ENCODE results near the gene C21orf91.
A peak's percentile ranks its signal among the peaks of the same experiment; 100 is the strongest.

C21orf91 gene

DNA sequence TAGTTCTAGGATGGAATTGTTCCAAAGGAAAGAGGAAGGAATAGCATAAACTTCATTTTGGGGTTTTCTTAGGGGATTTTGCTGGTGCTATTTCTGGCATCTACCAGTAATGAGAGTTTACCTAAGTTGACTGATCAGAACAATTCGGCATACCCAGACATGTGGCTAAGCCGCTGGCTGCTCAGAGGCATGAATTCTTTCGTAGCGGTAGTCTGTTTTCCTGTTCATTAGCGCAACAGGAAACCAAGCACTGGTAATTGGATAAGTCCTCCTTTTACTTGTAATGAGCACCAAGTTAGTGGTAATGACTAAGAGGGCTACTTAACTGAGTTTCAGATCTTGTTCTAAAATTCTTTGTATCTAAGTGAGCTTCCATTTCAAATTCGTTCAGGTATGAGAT, 38.6 kb downstream of the C21orf91 start:
- TF ChIP-seq, protein P1, sequence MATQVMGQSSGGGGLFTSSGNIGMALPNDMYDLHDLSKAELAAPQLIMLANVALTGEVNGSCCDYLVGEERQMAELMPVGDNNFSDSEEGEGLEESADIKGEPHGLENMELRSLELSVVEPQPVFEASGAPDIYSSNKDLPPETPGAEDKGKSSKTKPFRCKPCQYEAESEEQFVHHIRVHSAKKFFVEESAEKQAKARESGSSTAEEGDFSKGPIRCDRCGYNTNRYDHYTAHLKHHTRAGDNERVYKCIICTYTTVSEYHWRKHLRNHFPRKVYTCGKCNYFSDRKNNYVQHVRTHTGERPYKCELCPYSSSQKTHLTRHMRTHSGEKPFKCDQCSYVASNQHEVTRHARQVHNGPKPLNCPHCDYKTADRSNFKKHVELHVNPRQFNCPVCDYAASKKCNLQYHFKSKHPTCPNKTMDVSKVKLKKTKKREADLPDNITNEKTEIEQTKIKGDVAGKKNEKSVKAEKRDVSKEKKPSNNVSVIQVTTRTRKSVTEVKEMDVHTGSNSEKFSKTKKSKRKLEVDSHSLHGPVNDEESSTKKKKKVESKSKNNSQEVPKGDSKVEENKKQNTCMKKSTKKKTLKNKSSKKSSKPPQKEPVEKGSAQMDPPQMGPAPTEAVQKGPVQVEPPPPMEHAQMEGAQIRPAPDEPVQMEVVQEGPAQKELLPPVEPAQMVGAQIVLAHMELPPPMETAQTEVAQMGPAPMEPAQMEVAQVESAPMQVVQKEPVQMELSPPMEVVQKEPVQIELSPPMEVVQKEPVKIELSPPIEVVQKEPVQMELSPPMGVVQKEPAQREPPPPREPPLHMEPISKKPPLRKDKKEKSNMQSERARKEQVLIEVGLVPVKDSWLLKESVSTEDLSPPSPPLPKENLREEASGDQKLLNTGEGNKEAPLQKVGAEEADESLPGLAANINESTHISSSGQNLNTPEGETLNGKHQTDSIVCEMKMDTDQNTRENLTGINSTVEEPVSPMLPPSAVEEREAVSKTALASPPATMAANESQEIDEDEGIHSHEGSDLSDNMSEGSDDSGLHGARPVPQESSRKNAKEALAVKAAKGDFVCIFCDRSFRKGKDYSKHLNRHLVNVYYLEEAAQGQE (IDR thresholded peaks at IDR 0.05; ENCODE audit: insufficient replicate concordance, low read depth) = no peak
- no peak for TF ChIP-seq POLR2AphosphoS5 (IDR thresholded peaks at IDR 0.05; ENCODE audit: low read depth)
- TF ChIP-seq, protein P2, sequence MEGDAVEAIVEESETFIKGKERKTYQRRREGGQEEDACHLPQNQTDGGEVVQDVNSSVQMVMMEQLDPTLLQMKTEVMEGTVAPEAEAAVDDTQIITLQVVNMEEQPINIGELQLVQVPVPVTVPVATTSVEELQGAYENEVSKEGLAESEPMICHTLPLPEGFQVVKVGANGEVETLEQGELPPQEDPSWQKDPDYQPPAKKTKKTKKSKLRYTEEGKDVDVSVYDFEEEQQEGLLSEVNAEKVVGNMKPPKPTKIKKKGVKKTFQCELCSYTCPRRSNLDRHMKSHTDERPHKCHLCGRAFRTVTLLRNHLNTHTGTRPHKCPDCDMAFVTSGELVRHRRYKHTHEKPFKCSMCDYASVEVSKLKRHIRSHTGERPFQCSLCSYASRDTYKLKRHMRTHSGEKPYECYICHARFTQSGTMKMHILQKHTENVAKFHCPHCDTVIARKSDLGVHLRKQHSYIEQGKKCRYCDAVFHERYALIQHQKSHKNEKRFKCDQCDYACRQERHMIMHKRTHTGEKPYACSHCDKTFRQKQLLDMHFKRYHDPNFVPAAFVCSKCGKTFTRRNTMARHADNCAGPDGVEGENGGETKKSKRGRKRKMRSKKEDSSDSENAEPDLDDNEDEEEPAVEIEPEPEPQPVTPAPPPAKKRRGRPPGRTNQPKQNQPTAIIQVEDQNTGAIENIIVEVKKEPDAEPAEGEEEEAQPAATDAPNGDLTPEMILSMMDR (IDR thresholded peaks at IDR 0.05; ENCODE audit: insufficient read depth, low read length) = no peak
- TF ChIP-seq SPI1 (IDR thresholded peaks at IDR 0.05; ENCODE audit: borderline replicate concordance, low read depth) = no peak
- TF ChIP-seq GABPA (IDR thresholded peaks at IDR 0.05; ENCODE audit: low read depth) = no peak
- no peaks in the 10 kb centered on the region for H3K27me3 ChIP-seq (ENCODE audit: insufficient read depth, poor library complexity, severe bottlenecking)
- peak in 1 of 2 experiments; percentile 49 for DNase-seq (ENCODE audit: low read depth in 1 of 2, low spot score in 1 of 2)
- H3K4me3 ChIP-seq (replicated peaks; ENCODE audit: insufficient read depth, low read length) = no peak overlapping the region
- peak overlapping the region; percentile 18 for H3K27ac ChIP-seq (replicated peaks)

DNA sequence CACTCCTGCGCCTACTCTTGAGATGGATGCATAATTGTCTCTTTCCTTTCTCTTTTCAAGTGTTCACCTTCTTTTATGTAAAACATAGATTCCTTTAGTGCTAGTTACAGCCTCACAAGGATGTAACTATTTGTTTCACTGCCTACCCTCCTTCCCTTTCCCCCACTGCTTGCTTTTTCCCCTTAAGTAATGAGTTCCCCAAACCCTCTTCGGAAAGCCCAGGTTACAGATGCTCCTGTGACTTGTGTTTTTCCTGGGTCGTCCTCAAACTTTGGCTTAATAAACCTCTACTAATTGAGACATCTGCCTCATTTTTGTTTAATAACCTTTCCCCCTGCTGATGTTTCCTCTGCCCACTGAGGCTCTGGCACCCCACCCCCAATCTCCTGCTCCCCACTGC, 39.2 kb downstream of the C21orf91 start:
- no peak overlapping the region for H3K4me3 ChIP-seq (replicated peaks; ENCODE audit: insufficient read depth, low read length)
- H3K27ac ChIP-seq (replicated peaks) = peak overlapping the region; percentile 18
- TF ChIP-seq, protein P2 (IDR thresholded peaks at IDR 0.05; ENCODE audit: insufficient read depth, low read length) = no peak
- TF ChIP-seq GABPA (IDR thresholded peaks at IDR 0.05; ENCODE audit: low read depth) (no peak), POLR2AphosphoS5 (IDR thresholded peaks at IDR 0.05; ENCODE audit: low read depth) (no peak), SPI1 (IDR thresholded peaks at IDR 0.05; ENCODE audit: borderline replicate concordance, low read depth) (no peak)
- TF ChIP-seq, protein P1 (IDR thresholded peaks at IDR 0.05; ENCODE audit: insufficient replicate concordance, low read depth) = no peak
- DNase-seq (ENCODE audit: low read depth in 1 of 2, low spot score in 1 of 2) = no peak
- H3K27me3 ChIP-seq (ENCODE audit: insufficient read depth, poor library complexity, severe bottlenecking) = no peaks in the 10 kb centered on the region

GRCh38 chr21:17779496-17779895, 39.7 kb downstream of the C21orf91 start:
- no peaks in the 10 kb centered on the region for H3K27me3 ChIP-seq (ENCODE audit: insufficient read depth, poor library complexity, severe bottlenecking)
- H3K4me3 ChIP-seq (replicated peaks; ENCODE audit: insufficient read depth, low read length) = no peak overlapping the region
- H3K27ac ChIP-seq (replicated peaks) = peak overlapping the region; percentile 18
- TF ChIP-seq SPI1 (IDR thresholded peaks at IDR 0.05; ENCODE audit: borderline replicate concordance, low read depth) = no peak
- TF ChIP-seq GABPA (IDR thresholded peaks at IDR 0.05; ENCODE audit: low read depth) = no peak
- TF ChIP-seq, protein P2 (IDR thresholded peaks at IDR 0.05; ENCODE audit: insufficient read depth, low read length) = no peak
- TF ChIP-seq, protein P1 (IDR thresholded peaks at IDR 0.05; ENCODE audit: insufficient replicate concordance, low read depth) = no peak
- no peak for TF ChIP-seq POLR2AphosphoS5 (IDR thresholded peaks at IDR 0.05; ENCODE audit: low read depth)
- peak; percentile 44 to 73 for DNase-seq (ENCODE audit: low read depth in 1 of 2, low spot score in 1 of 2)

Data from HL-60 (cell line).